SK-N-SH (cell line): ENCODE results near the gene CBLN1. TPM values are rescaled to one million over a fixed set of nuclear protein-coding genes. Genes with fewer than 3 reads are reported as not detected.
A peak's percentile ranks its signal among the peaks of the same experiment; 100 is the strongest.

Experiments used
- CTCF ChIA-PET: fragments of 300-600, 350-600 bp; formaldehyde crosslinking; extraction: SDS; loops from one replicate; lab custom pipeline; 2021; lab: Yijun Ruan, JAX
- POLR2A ChIA-PET: fragments of 350-600 bp; sonication (Branson Sonifier 250); formaldehyde crosslinking; extraction: SDS; loops from one replicate; lab custom pipeline; 2020; ENCODE audit warnings: antibody characterized with exemption, inconsistent platforms; lab: Yijun Ruan, JAX
- DNase-seq: peaks from one replicate; pipeline ENCODE4 v3.0.0; 2012
- H2AFZ ChIP-seq: fragments of 200-600 bp; sonication (generic); 2 replicates; pipeline ENCODE4 v1.8.1; 2016; ENCODE audit warnings: antibody characterized with exemption, mild to moderate bottlenecking, low read depth
- H3F3A ChIP-seq: fragments of 200-600 bp; sonication (generic); replicated peaks from 2 replicates; pipeline ENCODE3; 2016; ENCODE audit warnings: antibody characterized with exemption, mild to moderate bottlenecking; ENCODE audit not compliant: insufficient read depth
- H3K27ac ChIP-seq, 2 experiments: fragments of 200-500 bp in 1 of 2; fragments of 200-600 bp in 1 of 2; sonication (Bioruptor generic) in 1 of 2; sonication (generic), shearing (Covaris generic) in 1 of 2; 2 replicates each; pipeline versions ENCODE4 v1.5.1 to v1.6.1; 2014 to 2016; ENCODE audit warnings: low read depth in 2 of 2, inconsistent platforms in 1 of 2, low read length in 1 of 2, mild to moderate bottlenecking in 1 of 2, mixed read lengths in 1 of 2
- H3K27me3 ChIP-seq: fragments of 200-600 bp; sonication (generic), shearing (Covaris generic); 2 replicates; pipeline ENCODE4 v1.6.1; 2016; ENCODE audit warnings: mixed run types; ENCODE audit not compliant: insufficient read depth
- H3K36me3 ChIP-seq, 2 experiments: fragments of 200-500 bp in 1 of 2; fragments of 200-600 bp in 1 of 2; sonication (Bioruptor generic) in 1 of 2; sonication (generic) in 1 of 2; replicated peaks in 1 of 2; 2 replicates each; pipeline versions ENCODE3 to v1.5.1; 2014 to 2016; ENCODE audit warnings: low read length in 1 of 2, mild to moderate bottlenecking in 1 of 2; ENCODE audit not compliant: insufficient read depth in 2 of 2, control insufficient read depth in 1 of 2
- H3K4me1 ChIP-seq, 2 experiments: fragments of 200-500 bp in 1 of 2; fragments of 200-600 bp in 1 of 2; sonication (Bioruptor generic) in 1 of 2; sonication (generic), shearing (Covaris generic) in 1 of 2; 2 replicates each; pipeline versions ENCODE4 v1.5.1 to v1.6.1; 2014 to 2016; ENCODE audit warnings: low read depth in 1 of 2, low read length in 1 of 2, mixed run types in 1 of 2; ENCODE audit not compliant: insufficient read depth in 2 of 2, control insufficient read depth in 1 of 2
- H3K4me2 ChIP-seq: fragments of 200-600 bp; sonication (generic), shearing (Covaris generic); 2 replicates; pipeline ENCODE4 v1.6.1; 2017; ENCODE audit warnings: mixed run types
- H3K4me3 ChIP-seq, 2 experiments: fragments of 200-500 bp in 1 of 2; fragments of 200-600 bp in 1 of 2; sonication (Bioruptor generic) in 1 of 2; sonication (generic), shearing (Covaris generic) in 1 of 2; 2 replicates each; pipeline versions ENCODE4 v1.5.1 to v1.8.1; 2014 to 2016; ENCODE audit warnings: low read depth in 2 of 2, inconsistent platforms in 1 of 2, low read length in 1 of 2, mild to moderate bottlenecking in 1 of 2, mixed read lengths in 1 of 2, moderate library complexity in 1 of 2
- H3K79me2 ChIP-seq: fragments of 200-600 bp; sonication (generic); 2 replicates; pipeline ENCODE4 v1.8.1; 2017; ENCODE audit warnings: mild to moderate bottlenecking; ENCODE audit not compliant: insufficient read depth
- H3K9ac ChIP-seq: fragments of 200-600 bp; sonication (generic); 2 replicates; pipeline ENCODE4 v1.6.1; 2017; ENCODE audit warnings: mixed run types
- H3K9me2 ChIP-seq: fragments of 200-600 bp; sonication (generic); 2 replicates; pipeline ENCODE4 v1.6.1; 2017; ENCODE audit warnings: mixed run types
- H3K9me3 ChIP-seq: fragments of 200-600 bp; sonication (generic); 2 replicates; pipeline ENCODE4 v1.6.1; 2017; ENCODE audit warnings: mixed run types, mild to moderate bottlenecking, moderate library complexity
- H4K20me1 ChIP-seq: fragments of 200-600 bp; sonication (generic); 2 replicates; pipeline ENCODE4 v1.6.1; 2017; ENCODE audit warnings: mild to moderate bottlenecking, mixed run types; ENCODE audit not compliant: insufficient read depth
- FOXJ3 ChIP-seq: sonication (generic); formaldehyde crosslinking; IDR thresholded peaks from 2 replicates; pipeline ENCODE4 v1.5.1; 2020; ENCODE audit warnings: mild to moderate bottlenecking, missing genetic modification reagents
- FOXM1 ChIP-seq: IDR thresholded peaks from 2 replicates; pipeline ENCODE4 v1.4.0; 2012; ENCODE audit warnings: low read depth, mild to moderate bottlenecking
- GABPA ChIP-seq: IDR thresholded peaks from 2 replicates; pipeline ENCODE4 v1.4.0; 2012; ENCODE audit warnings: low read depth, mild to moderate bottlenecking
- MEF2A ChIP-seq: IDR thresholded peaks from 2 replicates; pipeline ENCODE4 v1.4.0; 2012; ENCODE audit warnings: low read depth, borderline replicate concordance
- NFIC ChIP-seq: IDR thresholded peaks from 2 replicates; pipeline ENCODE4 v1.4.0; 2012; ENCODE audit warnings: borderline replicate concordance
- SMC3 ChIP-seq: IDR thresholded peaks from 2 replicates; pipeline ENCODE4 v1.6.1; 2012; ENCODE audit warnings: low read depth, low read length, improper control_type of control experiment
- WGBS: methylation state at CpG from one replicate; pipeline ENCODE4 v1.1.6; 2017; ENCODE audit warnings: low lambda C conversion rate; 5-methylcytosine and 5-hydroxymethylcytosine counted together
- polyA plus RNA-seq, 3 experiments: library from polyadenylated mRNA; depleted of rRNA; stranded (reverse); fragments of >200 nt; gene quantifications; 2 replicates each; pipeline ENCODE4 v1.2.3, GENCODE V29; 2012
- TF ChIP-seq, protein P1 (sequence below): fragments of 200-600 bp; sonication (generic); IDR thresholded peaks from 2 replicates; pipeline ENCODE4 v1.6.1; 2017; ENCODE audit warnings: antibody characterized with exemption, mild to moderate bottlenecking, moderate library complexity
- TF ChIP-seq, protein P2 (sequence below): IDR thresholded peaks from 2 replicates; pipeline ENCODE4 v1.6.1; 2012; ENCODE audit warnings: mild to moderate bottlenecking, low read depth, low read length, moderate library complexity

CBLN1 gene
- polyA plus RNA-seq, 1 of the 3 experiments (the other 2 are of a cell fraction): not detected

DNA sequence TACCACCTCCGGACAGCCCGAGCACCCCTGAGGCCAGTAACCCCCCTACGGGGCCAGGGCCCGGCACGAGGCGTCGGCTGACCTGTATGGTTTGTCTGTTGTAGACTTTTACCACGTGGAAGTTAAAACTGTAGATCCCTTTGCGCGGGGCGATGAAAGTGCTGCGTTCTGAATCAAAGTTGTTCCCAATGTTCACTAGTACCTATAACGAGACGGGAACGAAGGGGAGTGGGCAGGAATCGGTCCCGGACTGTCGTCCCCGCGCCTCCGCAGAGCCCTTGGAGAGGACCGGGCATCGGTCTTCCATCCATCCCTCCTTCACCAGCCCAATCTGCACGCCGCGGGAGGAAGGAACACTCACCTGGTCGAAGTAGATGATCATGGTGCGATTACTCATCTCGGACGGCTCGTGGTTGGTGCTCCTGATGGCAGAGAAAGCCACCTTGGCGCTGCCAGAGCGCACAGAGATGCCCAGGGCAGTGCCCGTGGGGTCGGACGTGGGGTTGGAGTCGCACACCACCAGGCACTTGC, 732 bp downstream of the CBLN1 start:
- Histone ChIP-seq H3K9me3 (no peaks in the 10 kb centered on the region), H3K4me3 (peak overlapping the region in 1 of 2 experiments; percentile 45; a peak in 2 of 4 replicates), H2AFZ (no peak overlapping the region), H3K4me2 (no peak overlapping the region), H3K4me1 (peaks cover 0 to 12% of the 10 kb centered on the region in 2 experiments; a peak in 2 of 4 replicates), H3K9ac (no peak overlapping the region), H4K20me1 (no peaks in the 10 kb centered on the region), H3K9me2 (no peaks in the 10 kb centered on the region), H3K79me2 (no peaks in the 10 kb centered on the region), H3K27ac (no peak overlapping the region), H3K36me3 (no peaks in the 10 kb centered on the region), H3K27me3 (peaks cover 37% of the 10 kb centered on the region), H3F3A (no peaks in the 10 kb centered on the region)
- POLR2A ChIA-PET: no interaction called here
- CTCF ChIA-PET: no interaction called here
- DNase-seq: peak; percentile 34
- TF ChIP-seq SMC3 (no peak), FOXJ3 (CRISPR knock-in tag) (no peak), NFIC (no peak), FOXM1 (no peak), GABPA (no peak)
- TF ChIP-seq, protein P1, sequence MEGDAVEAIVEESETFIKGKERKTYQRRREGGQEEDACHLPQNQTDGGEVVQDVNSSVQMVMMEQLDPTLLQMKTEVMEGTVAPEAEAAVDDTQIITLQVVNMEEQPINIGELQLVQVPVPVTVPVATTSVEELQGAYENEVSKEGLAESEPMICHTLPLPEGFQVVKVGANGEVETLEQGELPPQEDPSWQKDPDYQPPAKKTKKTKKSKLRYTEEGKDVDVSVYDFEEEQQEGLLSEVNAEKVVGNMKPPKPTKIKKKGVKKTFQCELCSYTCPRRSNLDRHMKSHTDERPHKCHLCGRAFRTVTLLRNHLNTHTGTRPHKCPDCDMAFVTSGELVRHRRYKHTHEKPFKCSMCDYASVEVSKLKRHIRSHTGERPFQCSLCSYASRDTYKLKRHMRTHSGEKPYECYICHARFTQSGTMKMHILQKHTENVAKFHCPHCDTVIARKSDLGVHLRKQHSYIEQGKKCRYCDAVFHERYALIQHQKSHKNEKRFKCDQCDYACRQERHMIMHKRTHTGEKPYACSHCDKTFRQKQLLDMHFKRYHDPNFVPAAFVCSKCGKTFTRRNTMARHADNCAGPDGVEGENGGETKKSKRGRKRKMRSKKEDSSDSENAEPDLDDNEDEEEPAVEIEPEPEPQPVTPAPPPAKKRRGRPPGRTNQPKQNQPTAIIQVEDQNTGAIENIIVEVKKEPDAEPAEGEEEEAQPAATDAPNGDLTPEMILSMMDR: no peak
- TF ChIP-seq, protein P2, sequence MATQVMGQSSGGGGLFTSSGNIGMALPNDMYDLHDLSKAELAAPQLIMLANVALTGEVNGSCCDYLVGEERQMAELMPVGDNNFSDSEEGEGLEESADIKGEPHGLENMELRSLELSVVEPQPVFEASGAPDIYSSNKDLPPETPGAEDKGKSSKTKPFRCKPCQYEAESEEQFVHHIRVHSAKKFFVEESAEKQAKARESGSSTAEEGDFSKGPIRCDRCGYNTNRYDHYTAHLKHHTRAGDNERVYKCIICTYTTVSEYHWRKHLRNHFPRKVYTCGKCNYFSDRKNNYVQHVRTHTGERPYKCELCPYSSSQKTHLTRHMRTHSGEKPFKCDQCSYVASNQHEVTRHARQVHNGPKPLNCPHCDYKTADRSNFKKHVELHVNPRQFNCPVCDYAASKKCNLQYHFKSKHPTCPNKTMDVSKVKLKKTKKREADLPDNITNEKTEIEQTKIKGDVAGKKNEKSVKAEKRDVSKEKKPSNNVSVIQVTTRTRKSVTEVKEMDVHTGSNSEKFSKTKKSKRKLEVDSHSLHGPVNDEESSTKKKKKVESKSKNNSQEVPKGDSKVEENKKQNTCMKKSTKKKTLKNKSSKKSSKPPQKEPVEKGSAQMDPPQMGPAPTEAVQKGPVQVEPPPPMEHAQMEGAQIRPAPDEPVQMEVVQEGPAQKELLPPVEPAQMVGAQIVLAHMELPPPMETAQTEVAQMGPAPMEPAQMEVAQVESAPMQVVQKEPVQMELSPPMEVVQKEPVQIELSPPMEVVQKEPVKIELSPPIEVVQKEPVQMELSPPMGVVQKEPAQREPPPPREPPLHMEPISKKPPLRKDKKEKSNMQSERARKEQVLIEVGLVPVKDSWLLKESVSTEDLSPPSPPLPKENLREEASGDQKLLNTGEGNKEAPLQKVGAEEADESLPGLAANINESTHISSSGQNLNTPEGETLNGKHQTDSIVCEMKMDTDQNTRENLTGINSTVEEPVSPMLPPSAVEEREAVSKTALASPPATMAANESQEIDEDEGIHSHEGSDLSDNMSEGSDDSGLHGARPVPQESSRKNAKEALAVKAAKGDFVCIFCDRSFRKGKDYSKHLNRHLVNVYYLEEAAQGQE: no peak
- 4% methylated on average over 18 of the region's 37 CpGs for WGBS

DNA sequence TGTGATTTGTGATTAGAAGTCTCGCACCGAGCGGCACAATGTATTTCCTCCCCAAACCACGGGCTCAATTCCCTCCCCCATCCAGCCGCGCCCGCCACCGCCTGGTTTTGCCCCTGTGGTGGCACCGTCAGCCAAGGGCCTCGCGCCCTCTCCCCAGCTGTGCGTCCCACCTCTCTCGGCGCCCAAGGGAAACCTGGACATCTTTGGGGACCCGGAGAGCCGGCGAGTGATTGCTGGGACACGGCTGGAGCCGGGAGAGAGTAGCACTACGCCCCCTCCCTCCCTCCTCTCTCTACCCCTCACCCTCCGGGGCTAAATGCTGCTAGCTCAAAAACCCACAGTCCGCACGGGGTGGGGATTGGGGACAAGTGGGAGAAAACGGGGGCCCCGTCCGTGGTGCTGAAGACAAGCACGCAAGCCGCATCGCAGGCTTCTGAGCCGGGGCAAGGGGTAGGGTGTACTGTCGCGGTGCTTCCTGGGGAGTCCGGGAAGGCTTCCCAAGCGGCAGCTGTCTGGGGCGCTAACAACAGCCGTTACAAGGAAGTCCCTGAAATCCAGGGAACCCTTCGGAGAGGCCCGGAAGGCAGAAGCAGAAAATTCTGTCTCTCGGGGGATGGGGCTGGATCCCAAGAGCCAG, 1.4 kb downstream of the CBLN1 start:
- H3F3A ChIP-seq: no peaks in the 10 kb centered on the region
- peaks cover 0 to 12% of the 10 kb centered on the region in 2 experiments; a peak in 2 of 4 replicates for H3K4me1 ChIP-seq
- no peaks in the 10 kb centered on the region for H3K36me3 ChIP-seq
- H3K4me2 ChIP-seq: no peak overlapping the region
- no peak overlapping the region for H2AFZ ChIP-seq
- WGBS: 23% methylated on average over 27 of the region's 39 CpGs
- H3K27me3 ChIP-seq: peaks cover 37% of the 10 kb centered on the region
- H3K27ac ChIP-seq: no peak overlapping the region
- H3K79me2 ChIP-seq: no peaks in the 10 kb centered on the region
- H3K9ac ChIP-seq: no peak overlapping the region
- H3K4me3 ChIP-seq: no peak overlapping the region; a peak in 1 of 4 replicates
- peak; percentile 53 for DNase-seq
- no peaks in the 10 kb centered on the region for H4K20me1 ChIP-seq
- H3K9me3 ChIP-seq: no peaks in the 10 kb centered on the region
- CTCF ChIA-PET: no interaction called here
- POLR2A ChIA-PET: no interaction called here
- H3K9me2 ChIP-seq: no peaks in the 10 kb centered on the region
- TF ChIP-seq, protein P2: peak; percentile 88
- no peak for TF ChIP-seq MEF2A
